GM18861 (cell line): ENCODE measurements around the gene SUN3.

Experiments
- ATAC-seq: cut with Tn5 transposase; IDR thresholded peaks from one replicate; pipeline ENCODE4 v1.9.1; 2021; ENCODE audit not compliant: unreplicated experiment

The SUN3 gene, protein sequence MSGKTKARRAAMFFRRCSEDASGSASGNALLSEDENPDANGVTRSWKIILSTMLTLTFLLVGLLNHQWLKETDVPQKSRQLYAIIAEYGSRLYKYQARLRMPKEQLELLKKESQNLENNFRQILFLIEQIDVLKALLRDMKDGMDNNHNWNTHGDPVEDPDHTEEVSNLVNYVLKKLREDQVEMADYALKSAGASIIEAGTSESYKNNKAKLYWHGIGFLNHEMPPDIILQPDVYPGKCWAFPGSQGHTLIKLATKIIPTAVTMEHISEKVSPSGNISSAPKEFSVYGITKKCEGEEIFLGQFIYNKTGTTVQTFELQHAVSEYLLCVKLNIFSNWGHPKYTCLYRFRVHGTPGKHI

DNA sequence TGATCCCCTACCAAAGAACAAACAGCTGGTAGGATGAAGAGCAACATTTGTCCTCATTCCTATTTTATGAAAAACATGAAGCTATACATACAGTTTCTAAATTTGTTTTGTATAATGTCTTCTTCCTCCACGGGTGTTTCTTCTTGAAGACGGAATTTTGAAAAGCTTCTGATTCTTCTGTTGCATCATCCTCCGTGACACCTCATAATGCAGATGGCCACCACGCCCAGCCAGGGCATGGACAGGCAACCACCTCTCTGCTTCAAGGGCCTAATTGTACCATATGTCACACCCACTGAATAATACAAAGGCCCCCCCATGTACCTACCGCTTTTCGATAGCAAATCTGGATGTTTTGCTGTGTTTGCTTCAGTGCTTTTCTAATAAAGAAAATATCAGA is at the start of gene SUN3:
SUN3 (minus strand) TSS at position 170 of the 400 bp plus-strand sequence; CDS start at position 1, 169 bp downstream.
- no peak for ATAC-seq

DNA sequence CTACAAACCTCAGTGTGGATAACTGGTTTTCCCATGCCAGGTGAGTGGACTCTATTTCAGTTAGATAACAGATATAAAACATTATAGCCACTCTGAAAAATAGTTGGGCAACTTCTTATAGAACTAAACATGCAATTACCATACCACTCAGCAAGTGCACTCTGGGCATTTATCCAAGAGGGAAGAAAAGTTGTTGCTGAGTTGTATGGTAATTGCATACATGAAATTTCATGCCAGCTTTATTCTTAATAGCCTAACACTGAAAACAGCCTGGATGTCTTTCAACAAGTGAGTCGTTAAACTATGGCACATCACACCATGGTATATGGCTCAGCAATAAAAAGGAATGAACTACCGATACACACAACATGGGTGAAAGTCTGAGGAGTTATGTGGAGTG is 49.6 kb upstream of the SUN3 start:
- ATAC-seq = no peak

DNA sequence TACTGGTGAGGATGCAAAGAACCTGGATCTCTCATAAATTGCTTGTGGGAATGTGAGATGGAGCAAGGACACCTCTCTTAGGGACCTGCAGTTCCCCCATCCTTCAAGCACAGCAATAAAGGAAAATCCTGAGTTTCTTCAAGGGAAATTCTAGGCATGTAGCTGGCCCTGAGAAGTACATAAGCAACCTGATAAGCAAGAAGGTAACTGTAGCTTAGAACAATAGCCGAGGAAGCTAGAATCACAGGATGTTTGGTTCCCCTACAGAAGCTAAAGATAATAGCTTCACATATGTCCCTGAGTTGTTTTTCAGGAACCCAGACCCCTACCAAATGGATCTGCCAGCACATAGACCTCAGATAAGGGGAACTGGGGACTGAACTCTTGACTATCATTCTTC is 48.5 kb upstream of the SUN3 start:
- ATAC-seq = no peak

DNA sequence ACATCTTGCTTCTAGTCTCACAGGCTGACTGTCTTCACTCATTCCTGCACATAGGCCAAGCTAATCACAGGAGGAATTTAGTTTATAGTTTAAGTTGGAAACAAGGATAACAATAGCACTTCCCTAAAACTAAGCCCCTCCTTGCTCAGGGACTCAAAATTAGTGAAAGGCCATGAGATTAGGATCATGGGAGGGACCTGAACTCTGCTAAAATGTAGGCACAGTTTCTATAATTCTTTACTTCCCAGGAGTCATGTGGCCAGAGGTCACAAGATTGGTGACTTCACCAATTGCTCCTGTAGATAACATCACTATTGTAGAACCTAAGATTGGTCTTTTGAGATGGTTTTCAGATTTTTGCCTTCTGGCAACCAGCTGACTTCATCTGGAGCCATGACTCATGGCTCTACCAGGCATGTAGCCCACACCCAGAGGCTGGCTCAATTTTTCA is 45.3 kb upstream of the SUN3 start:
- ATAC-seq = no peak

DNA sequence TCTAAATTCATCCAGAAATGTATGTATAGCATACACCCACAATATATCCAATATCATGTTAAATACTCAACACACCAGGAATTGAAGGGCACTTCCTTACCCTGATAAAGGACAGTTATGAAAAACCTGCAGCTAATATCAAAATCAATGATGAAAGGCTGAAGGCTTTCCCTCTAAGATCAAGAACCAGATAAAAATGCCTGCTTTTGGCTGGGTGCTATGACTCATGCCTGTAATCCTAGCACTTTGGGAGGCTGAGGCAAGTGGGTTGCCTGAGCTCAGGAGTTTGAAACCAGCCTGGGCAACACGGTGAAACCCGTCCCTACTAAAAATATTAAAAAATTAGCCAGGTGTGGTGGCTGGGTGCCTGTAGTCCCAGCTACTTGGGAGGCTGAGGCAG is 38.6 kb upstream of the SUN3 start:
- ATAC-seq = no peak

DNA sequence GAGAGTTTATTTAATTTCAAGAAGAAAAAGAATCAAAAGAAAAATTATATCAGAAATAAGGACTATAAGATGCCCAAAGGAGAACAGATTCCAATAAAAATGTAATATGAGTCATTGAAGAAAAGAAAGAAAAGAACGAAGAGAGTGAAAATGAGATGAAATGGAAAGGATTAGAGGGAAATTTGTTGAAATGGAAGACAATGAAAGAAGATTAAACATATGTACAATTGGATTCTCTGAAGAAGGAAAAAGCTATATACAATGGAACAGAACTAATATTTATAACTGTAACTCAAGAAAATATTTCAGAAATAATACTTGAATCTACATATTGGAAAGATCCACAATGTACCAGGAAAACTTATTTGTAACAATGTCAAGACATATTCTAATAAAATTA is 35.1 kb upstream of the SUN3 start:
- ATAC-seq = no peak

DNA sequence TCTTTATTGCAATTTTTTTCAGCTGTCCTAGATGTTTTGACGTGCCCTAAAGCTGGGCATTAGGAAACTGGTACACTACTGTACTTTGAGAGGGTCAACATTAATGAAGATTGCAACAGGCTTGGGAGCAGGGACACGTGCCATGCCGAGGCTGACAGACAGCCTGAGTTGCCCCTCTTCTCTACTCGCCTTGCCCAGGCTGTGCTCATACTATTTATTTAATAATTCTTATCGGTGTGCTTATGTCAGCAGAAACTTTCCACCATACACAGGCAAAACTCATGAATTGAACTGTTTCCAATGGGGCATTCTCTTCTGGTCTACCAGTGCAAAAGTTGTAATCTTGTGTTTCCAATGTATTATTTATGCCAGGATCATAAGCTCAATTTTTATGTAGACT is 30.8 kb upstream of the SUN3 start:
- ATAC-seq = no peak

DNA sequence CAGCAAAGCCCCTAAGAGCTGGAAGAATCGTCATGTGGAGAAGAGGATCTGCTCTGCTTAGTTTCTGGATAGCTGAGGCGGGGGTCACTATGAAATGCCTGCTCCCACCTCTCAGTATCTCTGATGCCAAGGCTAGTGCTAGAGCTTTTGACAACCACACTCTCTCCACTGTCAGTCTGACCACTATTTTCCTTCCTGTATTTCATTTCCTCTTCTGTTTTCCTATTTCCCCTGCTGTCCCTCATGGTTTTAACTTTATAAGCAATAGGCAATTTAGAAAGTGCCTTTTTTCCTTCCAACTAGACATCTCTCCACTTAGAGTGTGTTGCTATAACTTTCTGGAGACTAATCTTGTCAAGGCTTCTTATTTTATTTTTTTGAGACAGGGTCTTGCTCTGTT is 30.1 kb upstream of the SUN3 start:
- ATAC-seq = no peak

DNA sequence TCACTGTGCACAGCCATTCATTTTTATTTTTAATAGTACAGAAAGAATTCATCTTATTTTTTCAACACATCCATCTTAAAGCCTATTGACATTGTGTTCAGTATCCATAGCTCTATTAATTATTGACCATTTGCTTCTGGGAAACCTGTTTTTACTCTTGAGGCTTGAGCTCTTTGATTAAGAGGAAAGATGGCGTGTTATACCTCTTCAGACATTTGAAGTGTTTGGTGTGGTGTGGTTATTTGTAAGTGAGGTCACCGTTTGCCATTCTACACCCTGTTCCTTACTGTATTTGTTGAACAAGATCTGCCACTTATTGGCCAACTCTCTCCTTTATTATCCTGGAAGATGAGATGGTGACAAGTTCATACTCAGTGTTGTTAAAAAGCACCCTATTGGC is 24.8 kb upstream of the SUN3 start:
- ATAC-seq = no peak

DNA sequence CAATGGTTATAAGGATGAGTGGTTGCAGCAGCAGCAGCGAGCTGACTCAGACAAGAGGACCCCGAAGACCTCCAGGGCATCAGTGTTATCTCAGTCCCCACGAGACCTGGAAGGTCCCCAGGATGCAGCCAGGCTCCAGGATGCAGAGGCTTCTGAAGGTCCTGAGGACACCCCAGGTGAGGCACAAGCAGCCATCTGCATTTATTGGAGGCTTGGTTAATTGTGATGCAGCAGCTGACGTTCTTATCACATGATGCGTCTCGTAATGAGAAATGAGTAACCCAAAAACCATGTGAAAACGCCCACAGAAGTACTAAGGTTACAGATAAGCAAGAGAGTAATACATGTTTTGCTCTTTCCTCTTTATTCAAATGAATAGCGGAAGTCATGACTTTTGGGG is 23.8 kb upstream of the SUN3 start:
- peak; percentile 75 for ATAC-seq

DNA sequence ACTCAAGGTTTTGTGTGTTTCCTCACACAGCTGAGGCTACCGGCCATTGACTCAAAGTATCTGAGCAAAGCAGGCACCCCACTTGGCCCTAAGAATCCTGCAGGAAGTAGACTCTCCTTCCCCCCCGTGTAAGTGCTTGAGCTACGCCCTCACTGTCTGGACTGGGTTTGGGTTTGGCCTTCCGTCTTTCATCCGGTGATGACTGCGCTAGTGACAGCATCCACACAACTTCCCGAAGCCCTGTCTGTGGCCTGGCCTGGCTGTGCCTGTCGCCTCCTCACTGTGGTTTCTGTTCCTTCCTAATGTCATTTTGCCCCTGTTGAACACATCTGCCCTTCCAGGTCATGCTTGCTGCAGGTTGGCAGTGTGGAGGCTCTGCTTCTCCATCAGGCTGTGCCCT is 20.9 kb upstream of the SUN3 start:
- ATAC-seq = no peak

DNA sequence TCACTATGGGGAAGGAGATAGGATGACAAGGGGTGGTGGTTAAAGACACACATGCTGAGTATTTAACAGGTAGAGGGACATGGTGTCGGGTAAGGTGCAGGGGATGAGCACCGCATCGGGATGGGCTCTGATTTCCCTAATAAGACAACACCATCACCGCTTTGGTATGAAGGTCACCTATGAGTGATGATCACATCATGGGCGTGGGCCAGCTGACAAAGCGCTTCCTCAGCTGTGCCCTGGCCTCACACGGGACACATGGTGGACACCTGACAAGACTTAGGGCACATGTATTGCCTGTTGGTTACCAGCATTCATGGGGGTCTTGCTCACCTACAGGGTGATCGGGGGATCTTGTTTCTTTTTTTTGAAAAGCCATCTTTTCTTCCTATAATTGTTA is 19.2 kb upstream of the SUN3 start:
- ATAC-seq = no peak

DNA sequence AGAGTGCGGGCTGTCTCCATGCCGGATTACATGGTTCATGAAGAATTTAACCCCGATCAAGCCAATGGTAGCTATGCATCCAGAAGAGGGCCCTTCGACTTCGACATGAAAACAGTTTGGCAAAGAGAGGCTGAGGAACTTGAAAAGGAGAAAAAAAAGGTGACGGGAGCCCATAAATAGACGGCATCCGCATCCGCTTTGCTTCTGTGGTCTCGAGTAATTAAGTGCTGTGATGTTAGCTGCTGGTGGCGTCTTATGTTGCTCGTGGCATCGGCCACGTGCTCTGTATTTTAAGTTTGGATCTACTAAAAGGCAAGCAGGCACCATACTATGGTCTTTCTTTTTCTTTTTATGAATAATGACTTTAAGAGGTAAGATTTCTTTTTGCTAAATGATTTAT is 17.6 kb upstream of the SUN3 start:
- peak; percentile 85 for ATAC-seq

DNA sequence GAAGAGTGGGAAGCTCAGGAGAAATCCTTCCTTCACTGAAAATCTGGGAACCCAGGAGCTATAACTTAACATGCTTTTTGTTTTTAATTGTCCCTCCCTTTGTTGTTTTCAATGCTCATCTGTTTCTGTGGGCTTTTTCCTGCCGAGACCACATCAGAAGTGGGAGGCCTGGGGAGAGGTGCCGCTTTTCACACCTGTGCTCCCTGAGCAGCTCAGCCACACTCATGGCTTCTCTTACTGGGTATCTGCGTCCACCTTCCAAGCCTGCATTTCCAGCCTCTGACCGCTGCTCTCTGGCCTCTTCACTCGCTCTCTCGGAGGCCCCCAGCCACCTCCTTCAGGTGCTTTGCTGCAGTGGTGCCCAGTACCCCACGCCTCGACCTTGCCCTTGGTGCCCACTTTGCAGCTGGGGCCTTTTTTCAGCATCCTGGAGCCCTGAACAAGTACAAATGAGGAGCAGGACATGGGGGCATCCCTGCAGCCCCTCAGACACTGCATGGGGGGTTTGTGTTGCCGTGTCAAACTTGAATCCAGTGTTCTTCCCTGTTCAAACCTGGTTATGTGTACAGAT is 16.4 kb upstream of the SUN3 start:
- ATAC-seq = no peak

DNA sequence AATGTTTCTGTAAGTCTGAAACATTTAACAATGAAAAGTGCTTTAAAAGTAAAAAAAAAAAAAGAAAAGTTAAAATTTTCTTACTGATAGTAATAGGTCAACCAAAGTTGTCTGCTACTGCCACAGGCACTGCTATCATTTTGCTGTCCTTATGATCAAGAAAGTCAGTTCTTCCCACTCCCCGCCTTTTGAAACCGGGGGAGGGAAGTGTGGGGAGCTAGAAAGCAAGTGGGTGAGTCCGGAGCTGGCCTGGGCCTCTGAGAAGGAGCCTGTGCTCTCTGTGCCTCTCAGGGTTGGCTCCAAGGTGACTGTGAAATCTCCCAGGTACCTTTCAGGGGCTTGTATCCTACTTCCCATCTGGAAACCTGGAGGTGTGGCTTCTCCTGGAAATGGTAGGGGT is 13.7 kb upstream of the SUN3 start:
- ATAC-seq = no peak

DNA sequence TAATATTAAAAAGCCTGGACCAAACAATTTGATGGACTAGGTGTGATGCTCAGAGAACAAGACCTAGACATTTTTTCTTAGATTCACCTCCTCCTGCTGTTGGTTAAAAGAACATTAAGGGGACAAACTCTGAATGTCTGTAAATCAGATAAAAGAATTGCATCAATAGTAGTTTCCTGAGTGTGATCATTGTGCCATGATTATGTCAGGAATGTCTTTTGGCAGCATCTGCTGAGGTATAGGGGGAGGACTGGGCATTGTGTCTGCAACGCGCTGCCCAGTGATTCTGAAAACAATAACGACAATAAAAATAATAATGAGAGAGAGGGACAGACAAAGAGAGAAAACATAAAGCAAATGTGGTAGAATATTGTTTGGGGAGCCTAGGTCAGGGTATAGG is 13.3 kb upstream of the SUN3 start:
- no peak for ATAC-seq

DNA sequence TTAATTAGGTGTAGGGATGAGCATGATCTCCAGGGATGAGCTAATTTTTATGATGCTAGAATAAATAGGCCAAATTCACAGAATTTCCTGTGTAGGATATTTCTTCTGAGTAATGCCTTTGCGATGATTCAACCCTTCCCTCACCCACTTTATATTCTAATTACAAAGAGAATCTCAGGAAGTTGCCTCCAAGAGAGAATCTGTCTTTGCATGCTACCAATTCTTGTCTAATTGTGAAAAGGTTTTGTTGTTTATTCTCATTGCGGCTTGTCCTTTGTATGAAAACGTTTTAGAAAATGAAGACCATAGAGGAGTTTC is 12.7 kb upstream of the SUN3 start:
- no peak for ATAC-seq

DNA sequence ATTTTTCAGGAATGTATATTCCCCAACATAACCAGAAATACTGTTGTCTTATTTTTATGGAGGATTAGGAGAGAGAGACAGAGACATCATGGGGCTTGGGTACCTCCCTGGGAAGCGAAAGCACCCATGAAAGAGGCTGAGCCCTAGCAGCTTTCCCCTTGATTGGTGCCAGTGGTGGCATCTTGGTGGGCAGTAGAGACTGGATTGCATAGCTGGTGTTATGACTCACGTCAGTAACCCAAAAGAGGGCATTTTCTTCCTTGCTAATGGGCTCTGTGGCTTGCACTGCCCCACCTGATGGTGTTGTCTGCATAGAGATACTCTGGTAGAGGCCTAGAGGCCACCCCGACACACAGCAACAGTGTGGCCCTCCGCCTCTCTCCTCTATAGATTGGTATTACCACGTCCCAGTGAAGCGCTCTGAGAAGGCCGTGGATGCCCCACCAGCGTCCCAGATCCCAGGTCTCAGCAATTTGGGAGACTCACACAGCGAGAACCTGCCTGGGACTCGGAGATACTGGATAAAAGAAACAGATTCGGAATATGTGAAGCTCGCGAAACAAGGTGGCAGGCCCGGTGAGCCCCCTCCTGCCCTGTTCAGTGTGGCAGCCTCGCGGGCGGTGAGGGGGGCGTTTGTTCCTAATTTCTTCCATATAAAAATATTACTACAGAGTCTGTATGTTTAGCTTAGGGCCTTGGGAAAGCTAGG is 12.2 kb upstream of the SUN3 start:
- no peak for ATAC-seq

DNA sequence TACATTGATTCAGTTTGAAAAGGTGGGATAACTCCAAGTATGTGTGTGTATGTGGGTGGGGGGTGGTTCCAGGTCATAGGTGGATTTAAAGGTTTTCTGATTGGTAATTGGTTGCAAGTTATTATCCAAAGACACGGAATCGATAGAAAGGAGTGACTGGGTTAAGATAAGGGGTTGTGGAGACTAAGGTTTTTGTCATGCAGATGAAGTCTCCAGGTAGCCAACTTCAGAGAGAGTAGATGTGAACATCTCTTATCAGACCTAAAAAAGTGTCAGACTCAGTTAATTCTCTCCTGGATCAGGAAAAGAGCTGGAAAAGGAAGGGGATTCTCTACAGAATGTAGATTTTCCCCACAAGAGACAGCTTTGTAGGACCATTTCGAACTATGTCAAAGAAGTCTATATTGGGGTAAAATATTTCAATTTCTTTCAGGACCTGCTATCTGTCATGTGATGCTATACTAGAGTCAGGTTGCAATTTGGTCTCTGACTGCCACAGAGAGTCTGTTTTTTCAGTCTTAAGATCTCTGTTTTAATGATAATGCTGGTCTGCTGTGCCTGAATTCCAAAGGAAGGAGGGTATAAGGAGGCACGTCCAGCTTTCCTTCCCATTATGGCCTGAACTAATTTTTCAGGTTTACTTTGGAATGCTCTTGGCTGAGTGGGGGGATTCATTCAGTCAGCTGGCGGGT is 10.1 kb upstream of the SUN3 start:
- ATAC-seq = no peak

DNA sequence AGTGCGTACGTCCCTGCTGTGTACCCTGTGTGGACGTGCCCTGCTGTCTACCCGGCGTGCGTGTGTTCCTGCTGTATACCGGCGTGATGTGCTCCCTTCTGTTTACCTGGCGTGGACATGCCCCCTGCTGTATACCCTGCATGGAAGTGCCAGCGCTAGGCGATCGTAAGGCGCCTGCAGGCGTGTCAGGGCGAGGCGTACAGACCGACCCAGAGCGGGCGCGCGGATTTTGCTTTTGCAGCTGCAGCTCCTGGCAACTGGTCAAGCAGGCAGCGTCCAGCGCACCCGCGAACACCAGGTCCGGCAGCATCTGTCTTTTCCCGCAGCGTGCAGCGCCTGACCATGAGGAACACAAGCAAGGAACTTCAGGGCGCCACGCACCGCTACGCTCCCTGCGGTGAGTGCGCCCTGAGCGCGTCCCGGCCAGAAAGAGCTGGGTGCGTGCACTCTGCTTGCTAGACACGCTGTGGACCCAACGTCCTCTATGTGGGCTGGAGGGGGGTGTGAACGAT is 7.1 kb upstream of the SUN3 start:
- no peak for ATAC-seq

DNA sequence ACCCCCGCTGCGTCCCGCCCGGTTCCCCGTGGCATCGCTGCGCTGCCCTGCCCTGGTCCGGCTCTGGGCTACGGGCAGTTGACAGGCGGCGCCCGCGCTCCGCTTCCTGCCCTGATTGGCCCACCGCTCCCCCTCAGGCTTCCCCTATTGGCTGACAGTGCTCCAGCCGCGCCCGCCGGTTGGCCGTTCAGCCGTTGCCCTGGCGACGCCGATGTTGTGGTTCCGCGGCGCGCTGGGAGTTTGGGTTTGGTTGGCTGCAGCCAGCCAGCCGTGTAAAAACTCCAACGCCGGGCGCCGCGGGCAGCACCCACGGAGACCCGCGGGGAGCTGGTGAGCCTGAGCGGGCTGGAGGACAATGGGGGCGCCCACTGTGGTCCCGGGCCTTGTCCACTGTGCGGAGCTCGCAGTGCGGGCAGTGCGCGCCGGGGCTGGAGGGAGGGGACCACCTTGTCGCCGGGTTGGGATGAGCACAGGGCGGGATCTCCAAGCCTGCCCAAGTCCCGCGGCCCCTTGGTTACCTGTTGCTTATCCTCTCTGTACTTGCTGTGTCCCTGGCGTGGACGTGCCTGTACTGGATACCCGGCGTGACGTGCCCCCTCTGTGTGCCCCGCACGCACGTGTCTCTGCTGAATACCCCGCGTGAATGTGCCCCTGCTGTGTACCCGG is 6.5 kb upstream of the SUN3 start, which contains the start of gene C7orf57:
C7orf57 (plus strand) TSS at position 243 of the 666 bp plus-strand sequence. CDS start 766 bp downstream, outside the sequence.
- peak; percentile 99 for ATAC-seq
